SW 1271 (cell line): ENCODE results near the gene GADD45GIP1.

Experiments
- DNase-seq, 2 experiments: peaks; one replicate each; lab custom pipeline; 2025; lab: John Stamatoyannopoulos, UW

GADD45GIP1 gene

GRCh38 chr19:12907166-12907565, 49.9 kb downstream of the GADD45GIP1 start:
- no peak for DNase-seq
